ENCODE data around the gene ZW10. TPM values are rescaled to one million over a fixed set of nuclear protein-coding genes. Genes with fewer than 3 reads are reported as not detected.

The ZW10 gene
- total RNA-seq, 2 donors from 2014 or later, result 9.1 to 10.6 TPM

Other genes starting within 250 kb of the ZW10 start
- 1 to 10 TPM in 1 of 2 donors, under 1 TPM in 1; 0.73 to 2.1 TPM for gene TMPRSS5, start 67.4 kb downstream of the ZW10 start, total RNA-seq
- not detected for gene CLDN25, start 6.1 kb upstream of the ZW10 start, total RNA-seq
- 10 to 100 TPM; 72.7 to 81.6 TPM for gene USP28, start 101.9 kb upstream of the ZW10 start, total RNA-seq
- gene HTR3B, start 131.1 kb upstream of the ZW10 start, total RNA-seq, result not detected
- gene HTR3A, start 201.4 kb upstream of the ZW10 start, total RNA-seq, result under 1 TPM in 1 of 2 donors, not detected in 1; 0.18 TPM

All from left cardiac atrium (tissue), 2 donors.